Inferior parietal cortex (tissue), 1 donor: Measurements from ENCODE around the gene GTF2H2C.
"Not testable (repeated sequence)": the region's sequence is repeated elsewhere in the genome, so short reads cannot be mapped to it uniquely, and the experiment has no call there.

Experiments
- DNase-seq: peaks from one replicate; pipeline ENCODE4 v3.0.0-alpha.2; 2016; ENCODE audit errors: extremely low spot score

Gene GTF2H2C

DNA sequence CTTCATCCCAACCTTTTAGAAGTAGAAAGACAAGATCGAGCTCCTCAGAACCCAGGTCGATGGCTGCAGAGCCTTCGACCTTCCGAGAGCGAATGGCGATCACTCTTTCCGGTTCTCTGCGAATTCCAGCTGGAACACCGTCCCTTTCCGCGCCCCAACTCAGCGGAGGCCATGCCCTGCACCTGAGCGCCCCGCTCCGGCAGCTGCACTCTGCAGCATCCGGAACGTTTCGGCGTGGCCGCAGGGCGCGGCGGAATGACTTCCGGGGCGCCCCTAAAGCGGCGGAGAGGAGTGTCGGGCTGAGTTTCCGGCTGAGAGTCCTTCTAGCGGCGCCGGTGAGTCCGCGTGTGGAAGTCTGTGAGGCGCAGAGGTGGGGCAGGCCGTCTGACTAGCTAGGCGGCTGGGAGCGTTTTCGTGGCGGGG, at the start of gene GTF2H2C:
TSS of gene GTF2H2C (plus strand) at position 284 of the 423 bp plus-strand sequence. CDS start 4,942 bp downstream, outside the sequence.
- peak; percentile 44 for DNase-seq

DNA sequence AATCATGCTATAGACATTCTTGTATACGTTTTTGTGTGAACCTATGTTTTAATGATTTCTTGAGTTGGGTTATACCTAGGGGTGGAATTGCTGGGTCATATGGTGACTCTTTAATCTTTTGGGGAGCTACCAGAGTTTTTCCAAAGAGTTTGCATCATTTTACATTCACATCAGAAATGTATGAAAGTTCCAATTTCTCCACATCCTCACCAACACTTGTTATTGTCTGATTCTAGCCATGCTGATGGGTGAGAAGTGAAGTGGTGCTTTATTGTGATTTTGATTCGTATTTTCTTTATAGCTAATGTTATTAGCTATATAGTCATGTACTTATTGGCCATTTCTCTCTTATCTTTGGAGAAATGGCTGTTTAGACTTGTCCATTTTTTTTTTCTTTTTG, 49.3 kb upstream of the GTF2H2C start:
- DNase-seq = no peak

GRCh38 chr5:69512740-69513260, 47.2 kb upstream of the GTF2H2C start:
- no peak for DNase-seq

GRCh38 chr5:69515570-69515969, 44.4 kb upstream of the GTF2H2C start:
- not testable (repeated sequence) for DNase-seq

DNA sequence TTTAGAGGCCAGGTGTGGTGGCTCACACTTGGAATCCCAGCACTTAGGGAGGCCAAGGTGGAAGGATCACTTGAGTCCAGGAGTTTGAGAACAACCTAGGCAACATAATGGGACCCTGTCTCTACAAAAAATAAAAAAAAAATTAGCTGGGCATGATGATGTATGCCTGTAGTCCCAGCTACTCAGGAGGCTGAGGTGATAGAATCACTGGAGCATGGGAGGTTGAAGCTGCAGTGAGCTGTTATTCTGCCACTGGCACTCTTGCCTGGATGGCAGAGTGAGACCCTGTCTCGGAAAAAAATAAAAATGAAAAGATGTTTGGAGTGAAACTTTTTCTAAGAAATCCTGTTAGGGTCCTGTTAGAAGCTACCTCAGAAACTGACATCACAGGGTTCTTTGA, 43.2 kb upstream of the GTF2H2C start:
- no peak for DNase-seq

GRCh38 chr5:69517763-69518212, 42.2 kb upstream of the GTF2H2C start:
- no peak for DNase-seq

DNA sequence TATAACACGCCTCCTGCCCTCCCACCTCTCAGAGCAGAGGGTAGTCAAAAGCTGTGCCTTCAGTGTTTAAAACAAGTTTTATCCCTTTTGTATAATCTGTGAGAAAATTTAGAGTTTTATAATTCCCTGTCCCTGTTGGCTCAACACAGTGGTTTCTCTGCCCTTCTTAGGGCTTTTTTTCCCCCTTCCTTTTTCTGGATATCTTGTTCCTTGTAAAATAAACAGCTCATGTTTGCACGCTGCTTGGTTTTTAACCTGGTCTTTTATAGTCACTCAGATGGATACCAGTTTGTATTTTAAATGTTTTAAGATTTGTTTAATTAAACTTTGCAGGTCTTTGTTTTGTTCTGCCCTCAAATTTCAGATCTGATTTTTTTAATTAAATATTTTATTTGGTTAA, 40.7 kb upstream of the GTF2H2C start:
- DNase-seq = no peak

DNA sequence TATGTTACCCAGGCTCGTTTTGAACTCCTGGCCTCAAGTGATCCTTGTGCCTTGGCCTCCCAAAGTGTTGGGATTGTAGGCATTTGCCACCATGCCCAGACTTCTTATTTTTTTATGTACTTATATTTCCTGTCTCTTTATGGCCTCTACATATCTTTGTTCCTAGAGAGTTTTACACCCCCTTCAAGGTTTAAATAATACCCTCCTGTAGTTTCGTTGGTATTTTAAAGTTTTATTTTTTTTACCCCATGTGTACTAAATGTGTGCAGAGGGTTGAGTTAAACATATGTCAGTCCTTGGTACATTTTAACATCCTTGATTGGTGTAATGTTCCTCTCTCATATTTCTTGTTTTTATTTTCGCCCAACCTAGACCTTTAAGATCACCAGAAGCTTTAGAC, 38.0 kb upstream of the GTF2H2C start:
- DNase-seq = no peak

DNA sequence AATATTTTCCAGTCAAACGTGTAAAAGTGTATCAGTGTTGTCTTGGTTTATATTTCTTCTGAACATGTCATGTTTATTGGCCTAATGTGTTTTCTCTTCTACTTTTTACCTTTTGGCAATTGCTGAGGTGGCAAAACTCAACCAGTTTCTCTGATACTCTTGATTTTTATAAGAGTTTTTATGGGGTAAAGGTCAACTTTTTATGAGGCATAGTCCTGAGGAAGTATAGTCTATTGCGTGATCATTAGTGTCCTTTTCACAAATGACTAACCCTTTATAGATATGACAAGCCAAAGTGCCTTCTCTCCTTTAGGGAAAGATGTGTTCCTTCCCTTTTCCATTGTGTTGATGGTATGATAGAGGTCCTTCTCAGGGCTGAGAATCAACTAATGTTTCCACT, 34.5 kb upstream of the GTF2H2C start:
- DNase-seq = no peak

DNA sequence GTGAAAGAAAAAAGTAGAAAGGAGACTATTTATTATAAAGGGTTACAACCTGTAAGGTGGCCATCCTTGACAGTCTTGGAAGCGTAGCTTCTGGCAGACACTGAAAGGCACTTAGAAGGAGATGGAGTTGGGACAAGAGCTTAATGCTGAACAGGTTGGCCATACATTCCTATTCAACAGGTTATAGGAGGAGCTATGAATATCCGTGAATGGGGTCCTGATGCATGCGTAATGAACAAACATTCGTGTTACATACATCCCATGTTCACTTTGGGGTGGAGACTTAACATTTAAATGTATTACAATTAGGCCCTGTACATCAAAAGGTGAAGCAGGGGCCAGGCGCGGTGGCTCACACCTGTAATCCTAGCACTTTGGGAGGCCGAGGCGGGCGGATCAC, 33.3 kb upstream of the GTF2H2C start:
- no peak for DNase-seq

DNA sequence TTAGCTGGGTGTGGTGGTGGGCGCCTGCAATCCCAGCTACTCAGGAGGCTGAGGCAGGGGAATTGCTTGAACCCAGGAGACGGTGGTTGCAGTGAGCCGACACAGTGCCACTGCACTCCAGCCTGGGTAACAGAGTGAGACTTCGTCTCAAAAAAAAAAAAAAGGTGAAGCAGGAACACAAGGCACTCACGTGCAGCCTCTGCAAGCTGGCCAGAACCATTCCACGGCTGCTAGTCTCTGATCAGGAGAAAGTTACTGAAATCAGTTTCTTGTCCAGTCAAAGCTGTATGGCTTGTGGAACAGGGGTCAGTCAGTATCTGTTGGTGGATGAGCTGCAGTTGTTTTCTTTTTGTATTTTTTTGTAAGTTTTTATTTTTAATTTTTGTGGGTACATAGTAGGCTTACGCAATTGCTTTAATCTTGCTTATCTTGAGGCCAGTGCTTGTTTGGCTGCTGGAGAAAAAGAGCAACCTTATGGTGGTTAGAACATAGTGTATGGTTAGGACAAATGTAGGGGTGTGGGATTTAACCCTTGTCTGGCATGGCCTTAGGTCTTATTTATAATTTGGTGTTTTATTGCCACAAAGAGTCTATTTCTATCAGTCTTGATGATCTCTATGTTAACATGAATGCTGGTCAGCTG, 32.7 kb upstream of the GTF2H2C start:
- no peak for DNase-seq

GRCh38 chr5:69528035-69528434, 32.0 kb upstream of the GTF2H2C start:
- DNase-seq = no peak

DNA sequence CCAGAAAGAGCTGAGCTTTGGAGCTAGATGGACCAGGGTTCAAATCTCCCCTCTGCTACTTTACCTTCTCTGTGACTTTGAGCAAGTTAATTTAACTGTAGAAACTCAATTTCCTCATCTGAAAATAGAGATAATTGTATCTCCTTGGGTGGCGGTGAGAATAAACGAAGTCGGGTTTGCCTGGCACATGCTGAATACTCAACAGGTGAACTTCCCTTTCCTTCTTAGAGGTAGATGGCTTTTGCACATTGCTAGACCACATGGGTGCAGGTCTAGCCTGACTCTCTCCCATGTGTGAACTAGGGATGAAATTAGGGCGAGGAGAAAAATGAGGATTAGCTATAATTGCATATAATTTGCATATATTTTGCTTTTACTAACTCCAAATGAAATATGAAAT, 31.4 kb upstream of the GTF2H2C start:
- no peak for DNase-seq

DNA sequence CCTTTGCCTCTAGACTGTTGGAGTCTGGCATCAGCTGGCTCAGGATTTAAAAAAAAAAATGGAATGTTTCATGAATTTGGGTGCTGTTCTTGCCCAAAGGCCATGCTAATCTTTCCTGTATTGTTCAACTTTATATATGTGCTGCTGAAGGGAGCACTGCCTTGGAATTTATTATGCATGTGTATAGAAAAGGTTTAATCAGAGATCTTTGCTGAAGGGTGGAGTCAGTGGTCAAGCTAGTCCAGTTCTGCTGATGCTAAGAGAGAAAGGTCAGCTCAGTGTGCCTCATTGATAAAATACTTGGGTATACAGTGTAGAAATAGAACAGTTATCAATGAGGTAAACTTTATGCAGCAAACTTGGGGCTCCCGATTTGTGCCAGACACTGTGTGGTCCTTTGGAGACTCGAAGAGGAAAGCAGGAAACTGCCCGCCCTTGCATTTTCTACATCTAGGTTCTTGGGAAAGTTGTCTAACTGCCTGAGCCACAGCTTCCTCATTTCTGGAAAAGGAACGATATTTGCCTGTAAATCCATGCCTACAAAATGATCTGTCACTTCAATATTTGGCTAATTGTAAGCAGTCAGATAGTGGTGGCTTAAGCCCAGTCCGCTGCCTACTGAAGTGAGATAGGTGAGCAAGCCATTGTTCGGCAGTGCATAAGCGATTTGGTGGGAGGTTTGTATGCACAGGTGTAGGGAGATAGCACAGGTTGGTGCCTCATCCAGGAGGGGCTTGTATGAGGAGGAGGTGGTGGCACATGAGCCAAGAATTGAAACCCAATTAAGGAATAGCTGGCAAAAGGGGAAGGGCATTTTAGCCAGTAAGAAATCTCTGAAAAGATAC, 29.2 kb upstream of the GTF2H2C start:
- no peak for DNase-seq

- no peak for DNase-seq
These were observed 28.6 kb upstream of the GTF2H2C start for GRCh38 chr5:69531406-69531801.

DNA sequence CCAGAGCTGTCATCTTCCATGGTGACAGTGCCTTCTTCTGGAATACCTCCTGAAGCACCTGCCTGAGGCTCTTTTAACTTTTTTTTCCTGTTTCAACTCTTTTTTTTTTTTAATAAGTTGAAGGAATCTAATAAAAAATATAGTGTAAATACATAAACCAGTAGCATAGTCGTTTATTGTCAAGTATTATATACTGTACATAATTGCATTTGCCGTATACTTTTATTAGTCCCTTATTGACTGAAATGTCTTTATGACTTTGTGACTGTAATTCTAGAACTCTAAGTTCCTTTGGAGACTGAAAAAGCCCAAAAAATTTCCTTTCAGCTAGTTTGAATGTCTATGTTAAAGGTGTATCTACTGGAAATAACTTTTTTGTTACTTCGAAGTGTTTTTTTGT, 22.1 kb upstream of the GTF2H2C start:
- not testable (repeated sequence) for DNase-seq

GRCh38 chr5:69538735-69539134, 21.3 kb upstream of the GTF2H2C start:
- DNase-seq = not testable (repeated sequence)

DNA sequence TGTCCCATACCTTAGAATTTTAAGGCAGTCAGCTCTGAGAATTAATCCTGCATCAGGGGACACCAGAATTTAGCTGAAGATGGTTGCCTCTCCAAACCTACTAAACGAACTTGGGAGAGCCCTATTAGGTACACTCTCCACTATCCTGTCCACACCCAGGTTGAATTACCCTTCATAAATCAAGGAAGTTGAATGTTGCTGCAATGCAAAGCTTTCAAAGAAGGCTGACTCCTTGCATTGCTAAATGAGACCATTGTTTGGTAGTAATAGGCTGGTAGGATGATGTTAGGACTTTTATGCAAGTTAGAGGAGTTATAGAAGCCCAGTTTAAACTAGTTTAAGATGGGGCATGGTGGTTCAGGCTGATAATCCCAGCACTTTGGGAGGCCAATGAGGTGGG, 18.6 kb upstream of the GTF2H2C start:
- not testable (repeated sequence) for DNase-seq

- not testable (repeated sequence) for DNase-seq
These were observed 17.0 kb upstream of the GTF2H2C start for GRCh38 chr5:69542838-69543618.

- not testable (repeated sequence) for DNase-seq
These were observed 15.4 kb upstream of the GTF2H2C start for GRCh38 chr5:69544602-69545001.

GRCh38 chr5:69560587-69561431, 818 bp downstream of the GTF2H2C start:
- DNase-seq = not testable (repeated sequence)
